NCI-H1105 (cell line): ENCODE results near the gene JPT2.
"Not testable (repeated sequence)": the region's sequence is repeated elsewhere in the genome, so short reads cannot be mapped to it uniquely, and the experiment has no call there.

Experiments
- DNase-seq: peaks from one replicate; lab custom pipeline; 2025; lab: John Stamatoyannopoulos, UW

The JPT2 gene

GRCh38 chr16:1708768-1709180 lies 30.7 kb downstream of the JPT2 start:
- DNase-seq = no peak

GRCh38 chr16:1709356-1709755 lies 31.3 kb downstream of the JPT2 start:
- DNase-seq = no peak

- DNase-seq = no peak
Measured at GRCh38 chr16:1710811-1711507, 32.9 kb downstream of the JPT2 start.

- DNase-seq = no peak
Measured at GRCh38 chr16:1712791-1713261, 34.7 kb downstream of the JPT2 start.

GRCh38 chr16:1713331-1713730 lies 35.3 kb downstream of the JPT2 start:
- no peak for DNase-seq

GRCh38 chr16:1713933-1714332 lies 35.9 kb downstream of the JPT2 start:
- no peak for DNase-seq

- no peak for DNase-seq
Measured at GRCh38 chr16:1715220-1715619, 37.1 kb downstream of the JPT2 start.

- not testable (repeated sequence) for DNase-seq
Measured at GRCh38 chr16:1718236-1718635, 40.2 kb downstream of the JPT2 start.

GRCh38 chr16:1719559-1720229 lies 41.6 kb downstream of the JPT2 start:
- not testable (repeated sequence) for DNase-seq

- DNase-seq = no peak
Measured at GRCh38 chr16:1721372-1721771, 43.3 kb downstream of the JPT2 start.

GRCh38 chr16:1723450-1724147 lies 45.5 kb downstream of the JPT2 start:
- no peak for DNase-seq

- DNase-seq = no peak
Measured at GRCh38 chr16:1724491-1724890, 46.4 kb downstream of the JPT2 start.

GRCh38 chr16:1726661-1727502 lies 48.8 kb downstream of the JPT2 start:
- no peak for DNase-seq

GRCh38 chr16:1727651-1728624 lies 49.9 kb downstream of the JPT2 start:
- no peak for DNase-seq

GRCh38 chr16:1729026-1729425 lies 50.9 kb downstream of the JPT2 start:
- DNase-seq = no peak

- no peak for DNase-seq
Measured at GRCh38 chr16:1729445-1729844, 51.4 kb downstream of the JPT2 start.

- DNase-seq = no peak
Measured at GRCh38 chr16:1731073-1731472, 53.0 kb downstream of the JPT2 start.

GRCh38 chr16:1731603-1732002 lies 53.5 kb downstream of the JPT2 start:
- no peak for DNase-seq

GRCh38 chr16:1732071-1732470 lies 54.0 kb downstream of the JPT2 start:
- DNase-seq = no peak

- not testable (repeated sequence) for DNase-seq
Measured at GRCh38 chr16:1732551-1732987, 54.5 kb downstream of the JPT2 start.

GRCh38 chr16:1734123-1734522 lies 56.0 kb downstream of the JPT2 start:
- no peak for DNase-seq
